Activated CD8-positive, alpha-beta memory T cell treated with anti-CD3 and anti-CD28 coated beads for 1 hour (primary cell): ENCODE measurements around the gene OR6B2.

ENCODE experiments used
- DNase-seq, 2 donors: peaks; one replicate each; pipeline ENCODE4 v3.0.0-alpha.2; 2020; ENCODE audit warnings: low read depth in 1 of 2; ENCODE audit errors: extremely low read depth in 1 of 2

OR6B2 gene

DNA sequence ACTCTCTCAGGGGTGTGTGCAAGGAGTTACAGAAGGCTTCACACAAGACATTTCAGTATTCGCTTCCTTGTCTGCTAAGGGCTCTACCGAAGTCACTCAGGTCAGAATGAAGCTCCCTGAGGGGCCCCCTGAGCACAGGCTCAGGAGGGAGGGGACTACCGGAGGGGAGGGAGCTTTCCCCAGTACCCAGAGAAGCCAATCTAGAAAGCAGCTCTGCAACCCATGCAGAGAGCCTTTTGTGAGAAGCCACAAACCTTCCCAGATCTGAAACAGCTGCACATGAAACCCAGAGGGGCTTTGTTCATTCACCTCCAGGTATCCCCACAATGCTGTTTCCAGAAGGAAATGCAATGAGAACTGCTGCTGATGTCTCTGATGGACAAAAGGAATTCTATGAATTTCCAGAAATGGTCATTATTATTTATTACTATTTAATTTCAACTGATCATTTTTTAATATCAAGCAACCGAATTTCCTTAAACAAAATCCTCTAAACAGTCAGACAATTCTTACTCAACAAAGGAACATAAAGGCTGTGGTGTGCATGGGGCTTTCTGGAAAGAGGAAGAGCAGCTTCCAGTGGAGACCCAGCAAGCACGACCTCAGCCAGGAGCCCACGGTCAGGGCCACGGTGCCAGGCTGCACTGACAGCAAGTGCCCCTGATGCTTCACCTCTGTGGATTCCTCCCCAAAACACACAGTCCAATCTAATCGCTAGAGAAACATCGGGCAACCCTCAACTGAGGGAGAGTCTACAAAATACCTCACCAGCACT lies 47.0 kb downstream of the OR6B2 start:
- no peak for DNase-seq
